Kidney (tissue), 14 donors: ENCODE data around the gene ACER3. TPM values are rescaled to one million over a fixed set of nuclear protein-coding genes. Genes with fewer than 3 reads are reported as not detected.

Experiments used
- DNase-seq, 5 donors: peaks; one replicate each; pipeline ENCODE4 v3.0.0-alpha.2; 2013 to 2020
- FAIRE-seq: peaks from 2 replicates; lab custom pipeline; 2012; peaks lifted over from hg19 to GRCh38; lab: Jason Lieb, UNC
- H3K27ac ChIP-seq, 2 donors: one replicate each; pipeline ENCODE4 v1.7.0; 2013; ENCODE audit warnings: low read depth in 2 of 2, low read length in 2 of 2, inconsistent platforms in 1 of 2
- H3K27me3 ChIP-seq: one replicate; pipeline ENCODE4 v1.7.1; 2013; ENCODE audit warnings: low read length, inconsistent platforms; ENCODE audit not compliant: control insufficient read depth, insufficient read depth
- H3K36me3 ChIP-seq, 3 donors: one replicate each; pipeline versions ENCODE4 v1.7.0 to v1.7.1; 2013; ENCODE audit warnings: low read length in 3 of 3, control low read depth in 1 of 3, inconsistent platforms in 1 of 3; ENCODE audit not compliant: insufficient read depth in 3 of 3, control insufficient read depth in 2 of 3
- H3K4me1 ChIP-seq, 3 donors: one replicate each; pipeline versions ENCODE4 v1.7.0 to v1.7.1; 2013; ENCODE audit warnings: low read length in 3 of 3, inconsistent platforms in 1 of 3, low read depth in 1 of 3; ENCODE audit not compliant: control insufficient read depth in 2 of 3, insufficient read depth in 2 of 3
- H3K4me3 ChIP-seq, 3 donors: one replicate each; pipeline versions ENCODE4 v1.7.0 to v1.8.1; 2013; ENCODE audit warnings: low read length in 3 of 3, control low read depth in 1 of 3, inconsistent platforms in 1 of 3
- H3K9ac ChIP-seq, 3 donors: one replicate each; pipeline versions ENCODE4 v1.7.0 to v1.7.1; 2013; ENCODE audit warnings: low read length in 3 of 3, control low read depth in 1 of 3, inconsistent platforms in 1 of 3
- H3K9me3 ChIP-seq, 3 donors: one replicate each; pipeline versions ENCODE4 v1.7.0 to v1.7.1; 2013; ENCODE audit warnings: low read length in 3 of 3, control low read depth in 1 of 3, inconsistent platforms in 1 of 3; ENCODE audit not compliant: control insufficient read depth in 2 of 3, insufficient read depth in 1 of 3
- CTCF ChIP-seq: IDR thresholded peaks from 3 replicates; pipeline ENCODE4 v1.5.1; 2012; ENCODE audit warnings: mild to moderate bottlenecking, moderate library complexity, borderline replicate concordance; ENCODE audit not compliant: insufficient read depth; ENCODE audit errors: extremely low read depth
- intact Hi-C: fragments of 100-400 bp; cut with DNase I; formaldehyde crosslinking; loops from one replicate; pipeline ENCODE4 v1.11.1; 2022
- polyA plus RNA-seq: library from polyadenylated mRNA; stranded (reverse); fragments of 350-450 nt; fragmentation: Illumina TruSeq; extraction: RNeasy Lipid Tissue Mini Kit (QIAGEN cat#74804); gene quantifications from one replicate; pipeline ENCODE4 v1.2.3, GENCODE V29; 2014; ENCODE audit warnings: low read depth, low replicate concordance; ENCODE audit not compliant: insufficient read depth
- total RNA-seq: library from RNA; stranded (reverse); fragmentation: NEBNext Ultra II Directional; extraction: Animal tissue kit (Norgen Biotek cat#: 25700); gene quantifications from one replicate; pipeline ENCODE4 v1.2.1, GENCODE V29; 2021
- donor health status: control.
- donor health status: control.
- donor health status: control.
- donor health status: control.
- donor health status: control.
- donor health status: DM: yes; HTN: yes; CAD: no.
- donor health status: Normal renal cell carcinoma (clear cell type).

Gene ACER3
- total and polyA plus RNA-seq, 2 donors from 2014 or later = 5.9 to 35.3 TPM

DNA sequence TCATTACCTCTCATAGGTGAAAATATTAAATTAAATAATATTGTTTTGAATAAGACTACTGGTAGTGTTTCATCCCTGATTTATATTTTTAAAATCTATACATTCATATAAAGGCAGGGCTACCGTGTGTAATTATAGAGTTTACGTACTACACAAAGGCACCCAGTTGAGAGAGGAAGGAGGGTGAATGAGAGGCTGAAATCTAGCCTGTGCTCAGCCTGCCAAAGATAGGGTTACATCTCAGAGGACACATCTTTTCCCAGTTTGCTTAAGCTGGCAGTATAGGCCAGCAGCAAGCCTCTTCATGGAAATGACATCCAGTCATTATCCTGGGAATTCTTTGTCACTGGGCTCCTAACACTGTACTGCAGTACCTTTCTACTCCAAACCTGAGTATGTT is 166.0 kb downstream of the ACER3 start:
- FAIRE-seq (no peak), DNase-seq (no peak)
- H3K36me3 ChIP-seq = no peaks in the 10 kb centered on the region
- TF ChIP-seq CTCF = no peak
- intact Hi-C loops = no loop called here
- H3K27me3 ChIP-seq = no peaks in the 10 kb centered on the region
- H3K4me1 ChIP-seq = no peaks in the 10 kb centered on the region
- no peaks in the 10 kb centered on the region for H3K9me3 ChIP-seq
- no peak overlapping the region for H3K4me3 ChIP-seq
- H3K27ac ChIP-seq = no peak overlapping the region
- H3K9ac ChIP-seq = no peak overlapping the region

GRCh38 chr11:77027275-77027674 is 166.6 kb downstream of the ACER3 start:
- H3K4me3 ChIP-seq = no peak overlapping the region
- DNase-seq (no peak), FAIRE-seq (no peak)
- no peaks in the 10 kb centered on the region for H3K36me3 ChIP-seq
- no peak overlapping the region for H3K27ac ChIP-seq
- H3K27me3 ChIP-seq = no peaks in the 10 kb centered on the region
- H3K9ac ChIP-seq = no peak overlapping the region
- no peaks in the 10 kb centered on the region for H3K9me3 ChIP-seq
- intact Hi-C loops = no loop called here
- no peaks in the 10 kb centered on the region for H3K4me1 ChIP-seq
- no peak for TF ChIP-seq CTCF

- no peaks in the 10 kb centered on the region for H3K4me1 ChIP-seq
- no peak overlapping the region for H3K4me3 ChIP-seq
- no peak overlapping the region for H3K9ac ChIP-seq
- H3K9me3 ChIP-seq = no peaks in the 10 kb centered on the region
- TF ChIP-seq CTCF = no peak
- H3K36me3 ChIP-seq = no peaks in the 10 kb centered on the region
- intact Hi-C loops = no loop called here
- no peak for FAIRE-seq
- no peaks in the 10 kb centered on the region for H3K27me3 ChIP-seq
- no peak for DNase-seq
- no peak overlapping the region for H3K27ac ChIP-seq
Measured at GRCh38 chr11:77029829-77030228, 169.1 kb downstream of the ACER3 start.

DNA sequence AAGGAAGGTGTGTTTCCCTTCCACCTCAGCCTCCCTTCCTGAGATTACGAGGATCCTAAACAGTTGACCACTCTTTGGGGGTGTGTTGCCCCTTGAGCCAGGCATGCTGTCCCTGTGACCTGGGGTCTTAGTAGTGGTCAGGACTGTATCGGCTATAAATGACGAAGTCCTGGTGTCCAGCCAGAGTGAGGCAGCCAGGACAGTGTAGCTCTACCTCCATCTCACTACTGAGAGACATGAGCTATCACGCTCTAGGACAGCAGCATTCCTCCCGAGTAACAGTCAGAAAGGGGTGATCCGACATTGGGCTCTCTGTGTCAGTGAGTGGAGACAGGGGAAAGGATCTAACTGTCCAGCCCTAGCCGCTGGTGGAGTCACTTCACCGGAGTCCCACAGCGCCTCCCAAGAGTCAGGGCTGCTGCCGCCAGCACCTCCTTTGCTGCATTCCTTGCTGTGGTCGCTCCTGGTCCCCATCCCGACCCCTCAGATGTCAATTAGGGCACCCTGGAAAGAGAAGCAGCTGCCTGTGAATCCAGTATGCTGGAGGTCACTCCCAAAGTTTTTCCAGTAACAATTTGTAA is 170.2 kb downstream of the ACER3 start:
- no peak overlapping the region for H3K4me3 ChIP-seq
- no peaks in the 10 kb centered on the region for H3K4me1 ChIP-seq
- no peaks in the 10 kb centered on the region for H3K36me3 ChIP-seq
- no peak overlapping the region for H3K9ac ChIP-seq
- no peak for TF ChIP-seq CTCF
- FAIRE-seq (no peak), DNase-seq (no peak)
- intact Hi-C loops = no loop called here
- H3K27ac ChIP-seq = no peak overlapping the region
- no peaks in the 10 kb centered on the region for H3K27me3 ChIP-seq
- H3K9me3 ChIP-seq = no peaks in the 10 kb centered on the region
